ENCODE results near the gene RABL6. TPM values are rescaled to one million over a fixed set of nuclear protein-coding genes. Genes with fewer than 3 reads are reported as not detected.

Gene RABL6
- total RNA-seq, 1 donor from 2014 or later, result 34.4 TPM

- peak overlapping the region in 1 of 3 donors; percentile 16 for H3K9ac ChIP-seq (ENCODE audit: low read depth in 1 of 3, low read length in 3 of 3)
- H3K27ac ChIP-seq (ENCODE audit: low read depth, low read length), result no peak overlapping the region
- peaks cover 5 to 14% (median 6%) of the 10 kb centered on the region in 3 donors for H3K36me3 ChIP-seq (ENCODE audit: control insufficient read depth in 3 of 3, insufficient read depth in 3 of 3, low read length in 3 of 3)
- H3K4me1 ChIP-seq (ENCODE audit: control insufficient read depth in 3 of 3, insufficient read depth in 3 of 3, low read length in 3 of 3), result peaks cover 40 to 51% (median 47%) of the 10 kb centered on the region in 3 donors
- H3K27me3 ChIP-seq (ENCODE audit: control insufficient read depth in 3 of 3, insufficient read depth in 3 of 3, low read length in 3 of 3), result peaks cover 7 to 24% (median 10%) of the 10 kb centered on the region in 3 donors
- no peak overlapping the region for H3K4me3 ChIP-seq (ENCODE audit: low read length in 3 of 3)
- no peaks in the 10 kb centered on the region for H3K9me3 ChIP-seq (ENCODE audit: control insufficient read depth in 3 of 3, low read length in 3 of 3)
Observed at GRCh38 chr9:136846376-136847087, 38.8 kb downstream of the RABL6 start.

DNA sequence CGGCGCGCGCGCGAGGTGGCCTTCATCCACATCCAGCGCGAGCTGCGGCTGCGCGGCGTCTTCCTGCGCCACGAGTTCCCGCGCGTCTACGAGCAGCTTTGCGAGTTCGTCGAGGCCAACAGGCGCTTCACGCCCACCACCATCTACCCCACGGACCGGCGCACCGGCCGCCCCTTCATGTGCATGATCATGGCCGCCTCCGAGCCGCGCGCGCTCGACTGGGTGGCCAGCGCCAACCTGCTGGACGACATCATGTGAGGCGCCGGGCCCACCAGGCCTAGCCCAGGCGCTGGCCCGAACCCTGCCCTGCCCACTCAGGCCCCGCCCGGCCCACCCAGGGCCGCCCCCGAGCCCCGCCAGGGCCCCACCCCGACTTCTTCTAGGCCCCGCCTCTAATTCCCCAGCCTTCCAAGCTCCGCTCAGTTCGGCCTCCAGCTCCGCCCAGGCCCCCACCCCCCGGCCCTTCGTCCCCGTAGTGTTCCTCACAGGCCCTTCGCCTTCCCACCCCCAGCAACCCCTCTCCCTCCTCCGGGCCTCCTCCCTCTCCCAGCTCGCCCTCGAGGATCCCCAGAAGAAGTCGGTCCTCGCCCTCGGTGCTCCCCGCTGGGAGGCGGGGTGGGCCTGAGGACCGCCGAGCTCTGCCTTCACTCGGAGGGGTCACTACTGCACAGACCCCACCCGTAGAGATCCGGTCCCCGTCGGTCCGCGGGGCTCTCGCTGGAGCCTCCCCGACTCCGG lies 39.5 kb downstream of the RABL6 start:
- H3K36me3 ChIP-seq (ENCODE audit: control insufficient read depth in 3 of 3, insufficient read depth in 3 of 3, low read length in 3 of 3), result peaks cover 6 to 17% (median 7%) of the 10 kb centered on the region in 3 donors
- peak overlapping the region; percentile 81 for H3K27ac ChIP-seq (ENCODE audit: low read depth, low read length)
- H3K9ac ChIP-seq (ENCODE audit: low read depth in 1 of 3, low read length in 3 of 3), result peak overlapping the region in 2 of 3 donors; percentile 80 to 95

GRCh38 chr9:136847826-136848392 lies 40.2 kb downstream of the RABL6 start:
- H3K4me1 ChIP-seq (ENCODE audit: control insufficient read depth in 3 of 3, insufficient read depth in 3 of 3, low read length in 3 of 3), result peaks cover 42 to 52% (median 45%) of the 10 kb centered on the region in 3 donors
- no peaks in the 10 kb centered on the region for H3K9me3 ChIP-seq (ENCODE audit: control insufficient read depth in 3 of 3, low read length in 3 of 3)
- H3K27me3 ChIP-seq (ENCODE audit: control insufficient read depth in 3 of 3, insufficient read depth in 3 of 3, low read length in 3 of 3), result peaks cover 7 to 24% (median 10%) of the 10 kb centered on the region in 3 donors
- peak overlapping the region; percentile 80 to 95 (median 84) for H3K9ac ChIP-seq (ENCODE audit: low read depth in 1 of 3, low read length in 3 of 3)
- H3K4me3 ChIP-seq (ENCODE audit: low read length in 3 of 3), result peak overlapping the region; percentile 89 to 96 (median 95)
- peak overlapping the region; percentile 81 for H3K27ac ChIP-seq (ENCODE audit: low read depth, low read length)
- H3K36me3 ChIP-seq (ENCODE audit: control insufficient read depth in 3 of 3, insufficient read depth in 3 of 3, low read length in 3 of 3), result peaks cover 6 to 17% (median 7%) of the 10 kb centered on the region in 3 donors

More for the DNA sequence above, 39.5 kb downstream of the RABL6 start:
- H3K4me3 ChIP-seq (ENCODE audit: low read length in 3 of 3), result peak overlapping the region; percentile 89 to 96 (median 95)
- H3K9me3 ChIP-seq (ENCODE audit: control insufficient read depth in 3 of 3, low read length in 3 of 3), result no peaks in the 10 kb centered on the region
- peaks cover 39 to 51% (median 47%) of the 10 kb centered on the region in 3 donors for H3K4me1 ChIP-seq (ENCODE audit: control insufficient read depth in 3 of 3, insufficient read depth in 3 of 3, low read length in 3 of 3)
- peaks cover 7 to 24% (median 10%) of the 10 kb centered on the region in 3 donors for H3K27me3 ChIP-seq (ENCODE audit: control insufficient read depth in 3 of 3, insufficient read depth in 3 of 3, low read length in 3 of 3)

DNA sequence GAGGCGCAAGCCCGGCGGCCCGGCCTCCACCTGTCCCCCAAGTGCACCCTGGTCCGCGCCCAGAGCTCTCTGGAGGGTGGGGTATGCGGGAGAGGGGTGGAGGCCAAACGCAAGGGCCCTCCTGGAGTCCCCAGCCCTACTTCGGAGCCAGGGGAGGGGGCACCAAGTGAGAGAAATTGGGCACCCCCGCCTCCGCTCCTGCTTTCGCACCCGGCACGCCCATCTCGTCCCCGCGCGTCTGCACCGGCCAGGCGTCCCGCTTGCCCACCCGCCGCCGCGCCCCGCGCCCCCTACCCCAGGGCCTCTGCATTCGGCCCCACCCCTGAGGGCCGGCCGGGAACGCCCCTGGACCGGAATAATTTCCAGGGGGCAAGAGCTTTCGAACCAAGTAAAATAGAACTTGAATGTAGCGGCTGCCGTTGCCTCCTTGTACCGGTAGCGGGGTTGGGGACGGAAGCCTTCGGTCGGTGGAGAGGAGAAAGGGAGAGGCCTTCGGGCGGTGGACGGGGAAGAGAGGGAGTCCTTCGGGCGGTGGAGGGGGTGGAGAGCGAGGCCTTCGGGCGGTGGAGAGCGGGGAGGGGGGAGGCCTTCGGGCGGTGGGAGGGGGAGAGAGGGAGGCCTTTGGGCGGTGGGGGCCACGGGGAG lies 40.8 kb downstream of the RABL6 start:
- H3K9ac ChIP-seq (ENCODE audit: low read depth in 1 of 3, low read length in 3 of 3), result peak overlapping the region; percentile 80 to 95 (median 84)
- H3K36me3 ChIP-seq (ENCODE audit: control insufficient read depth in 3 of 3, insufficient read depth in 3 of 3, low read length in 3 of 3), result peaks cover 6 to 17% (median 7%) of the 10 kb centered on the region in 3 donors
- peak overlapping the region; percentile 89 to 96 (median 95) for H3K4me3 ChIP-seq (ENCODE audit: low read length in 3 of 3)
- H3K9me3 ChIP-seq (ENCODE audit: control insufficient read depth in 3 of 3, low read length in 3 of 3), result no peaks in the 10 kb centered on the region
- H3K27ac ChIP-seq (ENCODE audit: low read depth, low read length), result peak overlapping the region; percentile 81
- H3K27me3 ChIP-seq (ENCODE audit: control insufficient read depth in 3 of 3, insufficient read depth in 3 of 3, low read length in 3 of 3), result peaks cover 7 to 24% (median 10%) of the 10 kb centered on the region in 3 donors
- H3K4me1 ChIP-seq (ENCODE audit: control insufficient read depth in 3 of 3, insufficient read depth in 3 of 3, low read length in 3 of 3), result peaks cover 37 to 46% (median 40%) of the 10 kb centered on the region in 3 donors

- H3K27ac ChIP-seq (ENCODE audit: low read depth, low read length), result peak within 1 kb of the TSS; percentile 81
- peak within 1 kb of the TSS; percentile 81 to 95 (median 84) for H3K9ac ChIP-seq (ENCODE audit: low read depth in 1 of 3, low read length in 3 of 3)
- peaks cover 36 to 46% (median 37%) of the 10 kb centered on the region in 3 donors for H3K4me1 ChIP-seq (ENCODE audit: control insufficient read depth in 3 of 3, insufficient read depth in 3 of 3, low read length in 3 of 3)
- H3K4me3 ChIP-seq (ENCODE audit: low read length in 3 of 3), result peak within 1 kb of the TSS; percentile 89 to 96 (median 95)
- no peaks in the 10 kb centered on the region for H3K9me3 ChIP-seq (ENCODE audit: control insufficient read depth in 3 of 3, low read length in 3 of 3)
- H3K27me3 ChIP-seq (ENCODE audit: control insufficient read depth in 3 of 3, insufficient read depth in 3 of 3, low read length in 3 of 3), result peaks cover 7 to 24% (median 10%) of the 10 kb centered on the region in 3 donors
- peaks cover 6 to 17% (median 7%) of the 10 kb centered on the region in 3 donors for H3K36me3 ChIP-seq (ENCODE audit: control insufficient read depth in 3 of 3, insufficient read depth in 3 of 3, low read length in 3 of 3)
Observed at GRCh38 chr9:136849038-136849959, 41.6 kb downstream of the RABL6 start, which contains the start of gene PHPT1. TSS of gene PHPT1 (plus strand) at chr9:136849409. CDS start at chr9:136849431, 22 bp downstream.

DNA sequence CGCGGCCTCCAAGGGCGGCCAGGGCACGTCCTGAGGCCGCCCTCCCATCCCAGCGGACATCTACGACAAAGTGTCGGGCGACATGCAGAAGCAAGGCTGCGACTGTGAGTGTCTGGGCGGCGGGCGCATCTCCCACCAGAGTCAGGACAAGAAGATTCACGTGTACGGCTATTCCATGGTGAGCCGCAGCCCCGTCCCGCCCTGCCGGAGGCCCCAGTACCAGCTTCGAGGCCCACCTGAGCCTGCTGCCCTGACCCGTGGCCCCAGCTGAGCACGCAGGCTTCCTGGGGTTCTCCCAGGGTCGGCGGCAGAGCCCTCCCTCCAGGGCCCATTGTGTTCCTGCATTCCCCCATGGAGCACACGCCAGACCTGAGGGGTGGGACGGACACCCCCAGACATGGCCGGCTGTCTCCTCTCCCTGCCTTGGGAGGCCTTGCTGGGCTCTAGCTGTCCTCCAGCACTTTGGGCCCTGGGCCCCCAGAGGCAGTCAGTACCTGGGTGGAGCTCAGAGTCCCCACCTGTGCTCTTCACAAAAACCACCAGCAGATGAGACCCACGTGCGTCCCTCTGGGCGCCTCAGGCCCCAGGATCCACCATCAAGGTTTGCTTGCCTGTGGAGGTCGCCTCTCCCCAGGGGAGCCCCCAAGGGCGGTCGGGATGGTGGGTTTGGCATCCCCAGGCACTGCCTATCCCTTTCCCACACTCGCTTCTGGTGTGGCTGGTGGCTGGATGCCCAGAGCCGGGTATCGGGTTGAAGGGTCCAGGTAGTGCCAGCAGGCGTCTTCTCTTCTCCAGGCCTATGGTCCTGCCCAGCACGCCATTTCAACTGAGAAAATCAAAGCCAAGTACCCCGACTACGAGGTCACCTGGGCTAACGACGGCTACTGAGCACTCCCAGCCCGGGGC lies 42.5 kb downstream of the RABL6 start:
- H3K4me3 ChIP-seq (ENCODE audit: low read length in 3 of 3), result peak overlapping the region; percentile 79 to 96 (median 95)
- peak overlapping the region; percentile 72 to 93 (median 81) for H3K9ac ChIP-seq (ENCODE audit: low read depth in 1 of 3, low read length in 3 of 3)
- peaks cover 36 to 46% (median 36%) of the 10 kb centered on the region in 3 donors for H3K4me1 ChIP-seq (ENCODE audit: control insufficient read depth in 3 of 3, insufficient read depth in 3 of 3, low read length in 3 of 3)
- peak overlapping the region; percentile 62 for H3K27ac ChIP-seq (ENCODE audit: low read depth, low read length)
- H3K27me3 ChIP-seq (ENCODE audit: control insufficient read depth in 3 of 3, insufficient read depth in 3 of 3, low read length in 3 of 3), result peaks cover 7 to 23% (median 10%) of the 10 kb centered on the region in 3 donors
- H3K9me3 ChIP-seq (ENCODE audit: control insufficient read depth in 3 of 3, low read length in 3 of 3), result no peaks in the 10 kb centered on the region
- peaks cover 6 to 17% (median 7%) of the 10 kb centered on the region in 3 donors for H3K36me3 ChIP-seq (ENCODE audit: control insufficient read depth in 3 of 3, insufficient read depth in 3 of 3, low read length in 3 of 3)

GRCh38 chr9:136850866-136851775 lies 43.4 kb downstream of the RABL6 start:
- peak overlapping the region in 2 of 3 donors; percentile 72 to 93 for H3K9ac ChIP-seq (ENCODE audit: low read depth in 1 of 3, low read length in 3 of 3)
- peaks cover 6 to 17% (median 7%) of the 10 kb centered on the region in 3 donors for H3K36me3 ChIP-seq (ENCODE audit: control insufficient read depth in 3 of 3, insufficient read depth in 3 of 3, low read length in 3 of 3)
- peak overlapping the region; percentile 40 for H3K27ac ChIP-seq (ENCODE audit: low read depth, low read length)
- peak overlapping the region in 1 of 3 donors; percentile 95 for H3K4me3 ChIP-seq (ENCODE audit: low read length in 3 of 3)
- H3K9me3 ChIP-seq (ENCODE audit: control insufficient read depth in 3 of 3, low read length in 3 of 3), result no peaks in the 10 kb centered on the region
- peaks cover 7 to 15% (median 10%) of the 10 kb centered on the region in 3 donors for H3K27me3 ChIP-seq (ENCODE audit: control insufficient read depth in 3 of 3, insufficient read depth in 3 of 3, low read length in 3 of 3)
- H3K4me1 ChIP-seq (ENCODE audit: control insufficient read depth in 3 of 3, insufficient read depth in 3 of 3, low read length in 3 of 3), result peaks cover 36 to 46% (median 36%) of the 10 kb centered on the region in 3 donors
